Transverse colon (tissue), 4 donors: Measurements from ENCODE around the gene CNBD2. TPM values are rescaled to one million over a fixed set of nuclear protein-coding genes. Genes with fewer than 3 reads are reported as not detected.
A peak's percentile ranks its signal among the peaks of the same experiment; 100 is the strongest.
"Not testable (repeated sequence)": the region's sequence is repeated elsewhere in the genome, so short reads cannot be mapped to it uniquely, and the experiment has no call there.

Source experiments
- DNase-seq: peaks from one replicate; pipeline ENCODE4 v3.0.0-alpha.2; 2019
- H3K27ac ChIP-seq, 4 donors: fragments of 200-600 bp; sonication (generic); 2 replicates each; pipeline ENCODE4 v1.5.1; 2016 to 2018; ENCODE audit warnings: inconsistent platforms in 4 of 4
- H3K27me3 ChIP-seq: fragments of 200-600 bp; sonication (generic); 2 replicates; pipeline ENCODE4 v1.5.1; 2017; ENCODE audit warnings: inconsistent platforms
- H3K36me3 ChIP-seq, 4 donors: fragments of 200-600 bp; sonication (generic); 2 replicates each; pipeline ENCODE4 v1.5.1; 2017 to 2019; ENCODE audit warnings: inconsistent platforms in 4 of 4
- H3K4me1 ChIP-seq, 4 donors: fragments of 200-600 bp; sonication (generic); 2 replicates each; pipeline ENCODE4 v1.5.1; 2017 to 2020; ENCODE audit warnings: inconsistent platforms in 4 of 4
- H3K4me3 ChIP-seq, 4 donors: fragments of 200-600 bp; sonication (generic); 1 replicate in 1 of 4; 2 replicates in 3 of 4; pipeline versions ENCODE4 v1.5.1 to v1.6.1; 2017 to 2019; ENCODE audit warnings: inconsistent platforms in 4 of 4
- H3K9me3 ChIP-seq, 2 donors: fragments of 200-600 bp; sonication (generic); 2 replicates each; pipeline ENCODE4 v1.5.1; 2017 to 2019; ENCODE audit warnings: inconsistent platforms in 2 of 2
- EP300 ChIP-seq: sonication (generic); formaldehyde crosslinking; IDR thresholded peaks from one replicate; pipeline ENCODE4 v1.6.1; 2017; ENCODE audit warnings: antibody characterized with exemption, low read depth
- POLR2A ChIP-seq: fragments of 450-650 bp; IDR thresholded peaks from one replicate; pipeline ENCODE4 v1.6.1; 2016; ENCODE audit warnings: antibody characterized with exemption, mild to moderate bottlenecking, moderate library complexity
- POLR2AphosphoS5 ChIP-seq, 3 donors: sonication (generic); formaldehyde crosslinking; IDR thresholded peaks; one replicate each; pipeline ENCODE4 v1.6.1; 2016; ENCODE audit warnings: antibody characterized with exemption in 3 of 3
- WGBS, 2 donors: methylation state at CpG; one replicate each; pipeline ENCODE4 v1.1.5; 2018; ENCODE audit warnings: low coverage in 1 of 2; 5-methylcytosine and 5-hydroxymethylcytosine counted together
- in situ Hi-C, 4 donors: fragments of 200-750 bp; cut with MboI; loops; one replicate each; pipeline versions ENCODE4 v1.15.0 to v1.15.1; 2017; ENCODE audit warnings: low sequenced_read_pairs in 3 of 4, low pct_ligation_motif_present in 1 of 4, low pct_unique_long_range_greater_than_20kb in 1 of 4
- intact Hi-C: fragments of 100-400 bp; cut with DNase I; formaldehyde crosslinking; loops from one replicate; pipeline ENCODE4 v1.15.1; 2023; ENCODE audit warnings: low total_unique reads
- total RNA-seq, 4 donors: library from RNA; depleted of rRNA; stranded (reverse); fragments of >200 nt; gene quantifications; one replicate each; pipeline ENCODE4 v1.1.0, GENCODE V29; 2016
- TF ChIP-seq, protein P1 (sequence below), 5 experiments: fragments of 200-600 bp in 3 of 5; fragments of 450-650 bp in 2 of 5; sonication (generic) in 3 of 5; IDR thresholded peaks; 1 replicate in 2 of 5; 2 replicates in 3 of 5; pipeline ENCODE4 v1.5.1; 2016 to 2017; ENCODE audit warnings: antibody characterized with exemption in 5 of 5, inconsistent platforms in 3 of 5, mild to moderate bottlenecking in 2 of 5, moderate library complexity in 1 of 5

Gene CNBD2
- total RNA-seq, 4 donors from 2014 or later = 6.2 to 9.4 (median 7.8) TPM; not detected in 1

DNA sequence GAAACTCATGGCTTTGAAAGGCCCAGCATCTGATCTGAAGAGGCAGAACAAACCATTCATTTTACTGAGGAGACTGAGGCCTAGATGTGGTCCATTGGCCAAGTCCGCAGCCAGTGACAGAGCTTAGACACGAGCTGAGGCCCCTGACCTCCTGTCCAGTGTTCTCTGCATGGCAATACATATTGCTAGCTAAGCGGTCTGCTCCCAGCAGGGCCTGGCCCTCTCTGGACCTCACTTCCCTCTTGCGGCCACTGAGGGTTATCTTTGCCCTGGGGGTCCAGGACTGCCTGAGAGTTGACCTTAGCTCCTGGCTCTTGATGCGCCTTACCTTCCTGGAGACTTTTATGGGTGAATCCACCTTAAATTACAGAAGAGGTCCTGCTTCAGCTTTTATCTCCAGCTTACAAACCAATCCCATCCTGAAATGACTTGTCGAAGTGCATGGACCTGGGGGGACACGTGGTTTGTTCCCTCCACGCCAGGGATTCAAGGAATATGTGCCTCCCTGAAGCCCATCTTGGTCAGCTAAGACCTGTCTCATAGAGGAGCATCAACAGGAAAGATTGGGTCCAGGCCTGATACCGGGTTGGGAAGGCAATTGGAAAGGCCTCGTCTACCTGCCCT lies 75.6 kb downstream of the CNBD2 start:
- Histone ChIP-seq H3K27me3 (no peaks in the 10 kb centered on the region), H3K36me3 (no peaks in the 10 kb centered on the region), H3K27ac (no peak overlapping the region), H3K4me1 (peaks cover 9 to 18% (median 10%) of the 10 kb centered on the region in 4 donors), H3K9me3 (no peaks in the 10 kb centered on the region), H3K4me3 (no peak overlapping the region)
- 89 to 90% methylated on average over 4 to 10 of the region's 10 CpGs for WGBS, 2 donors
- in situ Hi-C loops = no loop called here
- intact Hi-C loops = no loop called here
- no peak for DNase-seq
- no peak for TF ChIP-seq EP300
- TF ChIP-seq, protein P1, sequence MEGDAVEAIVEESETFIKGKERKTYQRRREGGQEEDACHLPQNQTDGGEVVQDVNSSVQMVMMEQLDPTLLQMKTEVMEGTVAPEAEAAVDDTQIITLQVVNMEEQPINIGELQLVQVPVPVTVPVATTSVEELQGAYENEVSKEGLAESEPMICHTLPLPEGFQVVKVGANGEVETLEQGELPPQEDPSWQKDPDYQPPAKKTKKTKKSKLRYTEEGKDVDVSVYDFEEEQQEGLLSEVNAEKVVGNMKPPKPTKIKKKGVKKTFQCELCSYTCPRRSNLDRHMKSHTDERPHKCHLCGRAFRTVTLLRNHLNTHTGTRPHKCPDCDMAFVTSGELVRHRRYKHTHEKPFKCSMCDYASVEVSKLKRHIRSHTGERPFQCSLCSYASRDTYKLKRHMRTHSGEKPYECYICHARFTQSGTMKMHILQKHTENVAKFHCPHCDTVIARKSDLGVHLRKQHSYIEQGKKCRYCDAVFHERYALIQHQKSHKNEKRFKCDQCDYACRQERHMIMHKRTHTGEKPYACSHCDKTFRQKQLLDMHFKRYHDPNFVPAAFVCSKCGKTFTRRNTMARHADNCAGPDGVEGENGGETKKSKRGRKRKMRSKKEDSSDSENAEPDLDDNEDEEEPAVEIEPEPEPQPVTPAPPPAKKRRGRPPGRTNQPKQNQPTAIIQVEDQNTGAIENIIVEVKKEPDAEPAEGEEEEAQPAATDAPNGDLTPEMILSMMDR (IDR thresholded peaks at IDR 0.05) = no peak
- no peak for TF ChIP-seq POLR2AphosphoS5 (IDR thresholded peaks at IDR 0.05)

DNA sequence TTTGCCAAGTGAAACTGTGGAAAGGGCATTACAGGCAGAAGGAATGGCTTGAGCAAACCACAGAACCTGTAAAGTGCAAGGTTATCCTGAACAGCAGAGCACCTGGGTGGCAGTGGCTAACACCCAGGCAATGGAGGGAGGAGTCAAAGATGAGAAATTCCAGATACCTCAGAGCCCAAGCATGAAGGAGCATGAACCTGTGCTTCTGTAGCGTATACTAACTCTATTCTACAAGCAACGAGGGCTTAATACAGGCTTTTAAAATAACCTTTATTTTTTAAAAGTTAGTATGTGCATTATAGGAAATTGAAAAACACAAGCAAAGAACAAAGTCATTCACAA lies 77.0 kb downstream of the CNBD2 start:
- Histone ChIP-seq H3K36me3 (no peaks in the 10 kb centered on the region), H3K9me3 (no peaks in the 10 kb centered on the region), H3K4me3 (no peak overlapping the region), H3K27ac (no peak overlapping the region), H3K27me3 (no peaks in the 10 kb centered on the region), H3K4me1 (peaks cover 9 to 18% (median 10%) of the 10 kb centered on the region in 4 donors)
- DNase-seq = no peak
- intact Hi-C loops = no loop called here
- in situ Hi-C loops = no loop called here
- WGBS, 2 donors = 72 to 88% methylated on average over 2 of the region's 2 CpGs
- TF ChIP-seq EP300 (no peak), POLR2A (no peak), POLR2AphosphoS5 (IDR thresholded peaks at IDR 0.05) (peak in 1 of 3 donors; percentile 19)
- TF ChIP-seq, protein P1 (IDR thresholded peaks at IDR 0.05) = no peak

DNA sequence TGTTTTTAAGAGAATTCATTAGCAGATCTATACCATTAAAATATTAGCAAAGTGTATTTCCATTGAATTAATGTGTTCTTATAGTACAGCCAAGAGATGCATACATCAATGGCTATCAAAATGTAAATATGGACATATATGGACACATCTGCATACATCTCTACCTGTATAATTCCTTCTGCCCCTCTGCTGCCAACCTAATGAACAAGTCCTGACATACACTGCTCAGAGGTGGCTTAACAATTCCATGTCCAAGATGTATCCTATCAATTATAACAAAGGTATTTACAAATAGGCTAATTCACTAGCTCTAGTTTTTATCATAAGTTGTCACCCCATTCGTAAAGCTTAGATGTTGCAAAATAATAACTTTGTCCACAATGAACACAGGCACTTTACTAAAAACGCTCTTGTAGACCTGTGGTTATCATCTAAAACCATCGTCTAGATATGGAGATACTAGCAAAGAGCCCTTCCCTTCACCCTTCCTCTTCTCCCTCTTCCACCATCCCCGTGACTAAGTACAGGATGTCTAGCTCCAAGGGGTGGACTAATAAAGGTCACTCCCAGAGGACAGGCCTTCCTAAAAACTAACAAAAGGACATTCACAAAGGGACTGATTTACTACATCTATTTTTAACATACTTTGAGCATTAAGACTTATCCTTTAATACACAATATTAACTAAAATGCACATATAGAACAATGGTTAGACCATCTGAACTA lies 77.8 kb downstream of the CNBD2 start:
- H3K4me1 ChIP-seq = peaks cover 9 to 22% (median 12%) of the 10 kb centered on the region in 4 donors
- H3K36me3 ChIP-seq, H3K27me3 ChIP-seq, in situ Hi-C loops, intact Hi-C loops, H3K4me3 ChIP-seq, DNase-seq, H3K27ac ChIP-seq, H3K9me3 ChIP-seq: not testable (repeated sequence)
- 75 to 80% methylated on average over 4 of the region's 4 CpGs for WGBS, 2 donors

DNA sequence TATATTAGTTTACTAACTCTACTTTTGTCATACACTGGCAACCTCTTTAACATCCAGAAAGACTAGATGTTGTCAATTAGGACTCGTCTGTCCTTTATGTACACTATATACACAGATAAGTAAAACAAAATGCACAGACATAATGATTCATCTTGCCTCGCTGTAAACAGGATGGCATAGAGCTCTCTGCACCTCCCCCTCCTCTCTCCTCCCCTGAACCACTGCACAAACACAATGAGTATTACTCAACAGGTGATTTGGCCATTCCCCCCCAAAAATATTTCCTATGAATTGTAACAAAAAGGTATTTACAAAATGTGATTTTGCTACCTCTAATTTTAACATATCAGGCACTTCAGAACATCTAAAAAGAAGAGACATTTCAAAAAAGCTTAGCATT lies 81.0 kb downstream of the CNBD2 start:
- 6% methylated on average over 2 of the region's 2 CpGs; no CpG with 5 or more reads in 1 of the 2 donors for WGBS, 2 donors
- H3K36me3 ChIP-seq, DNase-seq, in situ Hi-C loops, intact Hi-C loops, H3K9me3 ChIP-seq, H3K27me3 ChIP-seq: not testable (repeated sequence)
- peaks cover 9 to 27% (median 14%) of the 10 kb centered on the region in 4 donors for H3K4me1 ChIP-seq
- H3K27ac ChIP-seq = peak overlapping the region in 3 of 4 donors; percentile 97 to 99 (median 97)
- H3K4me3 ChIP-seq = peak overlapping the region in 3 of 4 donors; percentile 76 to 91 (median 78)

DNA sequence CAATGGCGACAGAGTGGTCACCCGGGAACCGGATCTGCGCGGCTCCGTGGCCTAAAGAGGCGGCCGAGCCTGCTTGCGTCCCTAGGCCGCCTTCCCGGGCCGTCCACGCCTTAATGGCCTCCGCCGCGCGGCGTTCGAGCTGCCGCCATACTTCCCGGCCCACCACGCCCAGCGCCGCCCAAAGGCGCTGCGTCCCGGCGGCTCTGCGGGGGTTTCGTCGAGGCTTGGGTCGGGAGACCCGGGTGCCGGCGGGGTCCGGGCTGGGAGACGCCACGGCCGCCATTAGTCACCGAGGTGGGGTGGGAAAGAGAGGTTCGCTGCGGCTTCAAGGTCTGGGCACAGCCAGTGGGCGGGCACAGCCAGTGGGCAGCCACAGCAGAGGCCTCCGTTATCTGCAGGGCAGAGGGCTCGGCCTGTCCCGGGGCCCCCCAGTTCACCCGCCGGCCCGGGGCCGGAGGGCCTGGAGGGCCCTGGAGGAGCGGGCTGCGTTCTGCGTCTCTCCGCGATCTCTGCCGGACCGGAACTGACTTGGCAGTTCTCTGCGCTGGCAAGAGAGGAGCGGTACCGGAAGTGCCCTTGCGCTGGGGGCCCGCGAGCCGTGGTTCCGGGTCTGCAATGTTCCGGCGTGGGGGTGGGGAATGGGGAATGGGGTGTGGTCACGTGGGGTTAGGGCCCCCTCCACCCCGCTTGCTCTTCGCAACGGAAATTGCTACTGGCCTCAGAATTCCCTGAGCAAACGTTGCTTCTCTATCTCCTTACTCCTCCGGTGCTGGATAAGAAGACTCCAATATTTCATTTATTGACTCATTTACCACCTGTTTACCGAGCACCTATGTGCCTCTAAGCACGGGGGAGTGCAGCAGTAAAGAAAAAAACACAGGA lies 82.3 kb downstream of the CNBD2 start:
- in situ Hi-C loops (no loop called here), intact Hi-C loops (no loop called here)
- Histone ChIP-seq H3K4me3 (peak overlapping the region; percentile 63 to 91 (median 77)), H3K36me3 (no peaks in the 10 kb centered on the region), H3K9me3 (no peaks in the 10 kb centered on the region), H3K27ac (peak overlapping the region; percentile 93 to 99 (median 97)), H3K27me3 (no peaks in the 10 kb centered on the region), H3K4me1 (peaks cover 9 to 27% (median 14%) of the 10 kb centered on the region in 4 donors)
- DNase-seq = peak; percentile 96
- TF ChIP-seq, protein P1 (IDR thresholded peaks at IDR 0.05) = no peak
- peak; percentile 99 for TF ChIP-seq POLR2A
- no peak for TF ChIP-seq EP300
- peak; percentile 99 for TF ChIP-seq POLR2AphosphoS5 (IDR thresholded peaks at IDR 0.05)
- 0% methylated on average over 5 to 24 of the region's 75 CpGs for WGBS, 2 donors
